PC-3 (cell line): ENCODE data around the gene TMEM235.

Source experiments
- EZH2 ChIP-seq: fragments of 300-600 bp; sonication (generic); IDR thresholded peaks from one replicate; pipeline ENCODE4 v1.6.1; 2017; ENCODE audit warnings: antibody characterized with exemption, mild to moderate bottlenecking, low read length; ENCODE audit not compliant: unreplicated experiment
- EZH2phosphoT487 ChIP-seq: fragments of 300-600 bp; sonication (generic); IDR thresholded peaks from 2 replicates; pipeline ENCODE4 v1.6.1; 2018; ENCODE audit warnings: mild to moderate bottlenecking, antibody characterized with exemption, low read length, borderline replicate concordance
- TF ChIP-seq, protein P1 (sequence below): fragments of 300-600 bp; sonication (generic); conservative IDR thresholded peaks from 2 replicates; pipeline ENCODE4 v1.5.1; 2017; ENCODE audit warnings: antibody characterized with exemption, low read depth, mild to moderate bottlenecking, low read length

DNA sequence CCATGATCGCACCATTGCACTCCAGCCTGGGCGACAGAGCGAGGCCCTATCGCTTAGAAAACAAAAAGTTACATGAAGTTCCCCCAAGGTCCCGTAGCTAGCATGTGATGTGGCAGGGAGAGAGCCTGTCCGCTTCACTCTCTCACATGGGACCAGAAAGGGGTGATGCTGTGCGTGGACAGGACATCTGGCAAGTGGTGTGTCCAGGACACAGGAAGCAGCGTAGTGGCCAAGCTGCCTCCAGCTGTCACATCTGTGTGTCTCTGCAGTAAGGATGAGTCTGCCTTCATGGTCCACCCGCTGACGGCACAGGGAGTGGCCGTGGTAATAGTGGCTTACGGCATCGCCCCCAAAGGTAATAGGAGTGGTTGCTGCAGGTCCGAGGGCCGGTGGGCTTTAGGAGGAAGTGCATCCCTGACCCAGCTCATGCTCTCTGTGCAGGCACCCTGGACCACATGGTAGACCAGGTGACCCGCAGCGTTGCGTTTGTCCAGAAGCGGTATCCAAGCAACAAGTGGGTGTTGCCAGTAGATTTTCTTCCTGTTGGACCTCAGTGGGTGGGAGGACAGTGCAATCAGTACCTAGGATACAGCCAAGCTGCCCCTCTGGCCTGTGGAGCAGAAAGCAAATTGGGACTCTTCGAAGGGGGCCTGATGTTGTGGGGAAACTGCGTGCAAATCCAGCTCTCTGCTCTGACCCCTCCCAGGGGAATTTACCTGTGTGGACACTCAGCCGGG lies 26.9 kb upstream of the TMEM235 start:
- TF ChIP-seq, protein P1, sequence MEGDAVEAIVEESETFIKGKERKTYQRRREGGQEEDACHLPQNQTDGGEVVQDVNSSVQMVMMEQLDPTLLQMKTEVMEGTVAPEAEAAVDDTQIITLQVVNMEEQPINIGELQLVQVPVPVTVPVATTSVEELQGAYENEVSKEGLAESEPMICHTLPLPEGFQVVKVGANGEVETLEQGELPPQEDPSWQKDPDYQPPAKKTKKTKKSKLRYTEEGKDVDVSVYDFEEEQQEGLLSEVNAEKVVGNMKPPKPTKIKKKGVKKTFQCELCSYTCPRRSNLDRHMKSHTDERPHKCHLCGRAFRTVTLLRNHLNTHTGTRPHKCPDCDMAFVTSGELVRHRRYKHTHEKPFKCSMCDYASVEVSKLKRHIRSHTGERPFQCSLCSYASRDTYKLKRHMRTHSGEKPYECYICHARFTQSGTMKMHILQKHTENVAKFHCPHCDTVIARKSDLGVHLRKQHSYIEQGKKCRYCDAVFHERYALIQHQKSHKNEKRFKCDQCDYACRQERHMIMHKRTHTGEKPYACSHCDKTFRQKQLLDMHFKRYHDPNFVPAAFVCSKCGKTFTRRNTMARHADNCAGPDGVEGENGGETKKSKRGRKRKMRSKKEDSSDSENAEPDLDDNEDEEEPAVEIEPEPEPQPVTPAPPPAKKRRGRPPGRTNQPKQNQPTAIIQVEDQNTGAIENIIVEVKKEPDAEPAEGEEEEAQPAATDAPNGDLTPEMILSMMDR = no peak
- no peak for TF ChIP-seq EZH2
- TF ChIP-seq EZH2phosphoT487 = no peak
